Measurements from ENCODE around the gene STEEP1. TPM values are rescaled to one million over a fixed set of nuclear protein-coding genes. Genes with fewer than 3 reads are reported as not detected.

The STEEP1 gene
- total RNA-seq, 6 experiments from 2014 or later, result 4.5 to 13.9 (median 7.1) TPM

GRCh38 chrX:119502727-119503483, 62.3 kb downstream of the STEEP1 start:
- WGBS (ENCODE audit: insufficient coverage, low coverage, low lambda C conversion rate, missing lambda C conversion rate), result 33% methylated on average over 6 of the region's 11 CpGs
- DNase-seq (peak in 2 of 3 donors; percentile 52 to 67), ATAC-seq (peak; percentile 46 to 61 (median 60))
- TF ChIP-seq CTCF (IDR thresholded peaks at IDR 0.05), result no peak
- TF ChIP-seq POLR2A (IDR thresholded peaks at IDR 0.05), result no peak
- intact Hi-C loops (cut with DNase I), result no loop called here
- Histone ChIP-seq H3K27ac (peak overlapping the region in 2 of 3 donors; percentile 21 to 63), H3K9me3 (no peaks in the 10 kb centered on the region), H3K36me3 (no peaks in the 10 kb centered on the region), H3K4me3 (no peak overlapping the region), H3K4me1 (peaks cover 0 to 38% (median 10%) of the 10 kb centered on the region in 4 donors), H3K27me3 (no peaks in the 10 kb centered on the region)

- Histone ChIP-seq H3K4me1 (peaks cover 0 to 34% (median 10%) of the 10 kb centered on the region in 4 donors), H3K36me3 (no peaks in the 10 kb centered on the region), H3K27ac (no peak overlapping the region), H3K27me3 (no peaks in the 10 kb centered on the region), H3K4me3 (no peak overlapping the region), H3K9me3 (no peaks in the 10 kb centered on the region)
- no peak for ATAC-seq
- no peak for DNase-seq
- intact Hi-C loops (cut with DNase I), result no loop called here
- WGBS (ENCODE audit: insufficient coverage, low coverage, low lambda C conversion rate, missing lambda C conversion rate), result 86% methylated on average over 7 of the region's 7 CpGs
- no peak for TF ChIP-seq POLR2A (IDR thresholded peaks at IDR 0.05)
- TF ChIP-seq CTCF (IDR thresholded peaks at IDR 0.05), result no peak
These were observed 63.6 kb downstream of the STEEP1 start for GRCh38 chrX:119501511-119502148.

GRCh38 chrX:119500061-119500800, 65.0 kb downstream of the STEEP1 start:
- ATAC-seq (no peak), DNase-seq (no peak)
- no peaks in the 10 kb centered on the region for H3K9me3 ChIP-seq
- TF ChIP-seq CTCF (IDR thresholded peaks at IDR 0.05), result no peak
- H3K36me3 ChIP-seq, result no peaks in the 10 kb centered on the region
- H3K27me3 ChIP-seq, result no peaks in the 10 kb centered on the region
- intact Hi-C loops (cut with DNase I), result no loop called here
- no peak overlapping the region for H3K27ac ChIP-seq
- 64% methylated on average over 13 of the region's 13 CpGs for WGBS (ENCODE audit: insufficient coverage, low coverage, low lambda C conversion rate, missing lambda C conversion rate)
- H3K4me3 ChIP-seq, result no peak overlapping the region
- H3K4me1 ChIP-seq, result peaks cover 0 to 23% (median 9%) of the 10 kb centered on the region in 4 donors

- intact Hi-C loops (cut with DNase I), result no loop called here
- H3K4me1 ChIP-seq, result no peaks in the 10 kb centered on the region
- no peaks in the 10 kb centered on the region for H3K27me3 ChIP-seq
- no peaks in the 10 kb centered on the region for H3K9me3 ChIP-seq
- H3K4me3 ChIP-seq, result no peak overlapping the region
- no CpG with 5 or more reads among the region's 1 CpG for WGBS (ENCODE audit: insufficient coverage, low coverage, low lambda C conversion rate, missing lambda C conversion rate)
- no peak overlapping the region for H3K27ac ChIP-seq
- DNase-seq, result no peak
- no peak for ATAC-seq
- no peak for TF ChIP-seq POLR2A (IDR thresholded peaks at IDR 0.05)
- no peak for TF ChIP-seq CTCF (IDR thresholded peaks at IDR 0.05)
- no peaks in the 10 kb centered on the region for H3K36me3 ChIP-seq
These were observed 68.0 kb downstream of the STEEP1 start for GRCh38 chrX:119497185-119497584.

All from right lobe of liver (tissue), 6 donors.